ENCODE results near the gene NAP1L4. TPM values are rescaled to one million over a fixed set of nuclear protein-coding genes. Genes with fewer than 3 reads are reported as not detected.

NAP1L4 gene
- total and polyA plus RNA-seq, 9 donors, result 54.4 to 136 (median 102) TPM

DNA sequence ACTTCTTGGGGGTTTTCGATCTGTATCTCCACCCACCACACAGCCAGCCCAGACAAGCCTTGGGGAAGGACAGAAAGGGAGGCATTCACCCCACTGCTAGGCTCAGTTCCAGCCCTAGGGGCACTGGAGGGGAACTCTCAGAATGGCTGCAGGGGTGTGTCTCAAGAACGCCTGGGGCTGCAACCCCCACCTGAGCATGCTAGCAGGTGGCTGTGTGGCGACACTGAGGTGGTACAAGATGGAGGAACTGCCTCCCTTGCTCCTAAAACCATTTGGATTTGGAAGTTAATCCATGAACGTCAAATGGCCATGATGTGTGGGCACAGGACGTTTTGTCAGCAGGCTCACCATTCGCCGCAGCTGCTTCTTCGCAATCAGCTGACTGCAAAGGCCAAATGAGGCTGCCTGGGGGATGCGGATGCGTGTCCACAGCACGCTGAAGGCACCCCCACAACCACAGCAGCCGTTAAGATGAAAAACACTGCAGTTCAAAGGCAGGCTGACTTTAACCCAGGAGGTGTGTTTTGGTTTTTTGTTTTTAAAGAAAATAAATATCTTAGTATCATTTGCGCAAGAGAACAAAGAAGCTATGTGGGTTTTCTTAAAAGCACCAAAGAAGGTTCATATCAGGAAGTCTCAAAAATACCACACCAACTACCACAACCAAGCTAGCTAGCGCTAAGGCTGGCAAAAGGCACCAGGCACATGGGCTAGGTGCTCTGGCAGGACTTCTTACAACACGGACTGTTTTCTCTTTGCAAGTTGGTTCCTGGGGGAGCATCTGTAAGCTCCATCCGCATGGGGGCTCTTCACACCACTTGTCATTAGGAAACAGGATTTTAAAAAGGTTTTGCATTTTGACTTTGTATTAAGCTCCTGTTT, 22.2 kb upstream of the NAP1L4 start:
- intact Hi-C loops (cut with DNase I), result no loop called here
- 53 to 75% (median 69%) methylated on average over 16 of the region's 16 CpGs for WGBS, 3 donors
- H3K9me3 ChIP-seq, result no peaks in the 10 kb centered on the region
- H3K27ac ChIP-seq, result no peak overlapping the region
- H3K36me3 ChIP-seq, result no peaks in the 10 kb centered on the region
- H3K4me3 ChIP-seq, result no peak overlapping the region
- no peaks in the 10 kb centered on the region for H3K4me1 ChIP-seq (ENCODE audit: insufficient read depth)
- DNase-seq, result no peak
- no peaks in the 10 kb centered on the region for H3K27me3 ChIP-seq
- TF ChIP-seq, protein P1, sequence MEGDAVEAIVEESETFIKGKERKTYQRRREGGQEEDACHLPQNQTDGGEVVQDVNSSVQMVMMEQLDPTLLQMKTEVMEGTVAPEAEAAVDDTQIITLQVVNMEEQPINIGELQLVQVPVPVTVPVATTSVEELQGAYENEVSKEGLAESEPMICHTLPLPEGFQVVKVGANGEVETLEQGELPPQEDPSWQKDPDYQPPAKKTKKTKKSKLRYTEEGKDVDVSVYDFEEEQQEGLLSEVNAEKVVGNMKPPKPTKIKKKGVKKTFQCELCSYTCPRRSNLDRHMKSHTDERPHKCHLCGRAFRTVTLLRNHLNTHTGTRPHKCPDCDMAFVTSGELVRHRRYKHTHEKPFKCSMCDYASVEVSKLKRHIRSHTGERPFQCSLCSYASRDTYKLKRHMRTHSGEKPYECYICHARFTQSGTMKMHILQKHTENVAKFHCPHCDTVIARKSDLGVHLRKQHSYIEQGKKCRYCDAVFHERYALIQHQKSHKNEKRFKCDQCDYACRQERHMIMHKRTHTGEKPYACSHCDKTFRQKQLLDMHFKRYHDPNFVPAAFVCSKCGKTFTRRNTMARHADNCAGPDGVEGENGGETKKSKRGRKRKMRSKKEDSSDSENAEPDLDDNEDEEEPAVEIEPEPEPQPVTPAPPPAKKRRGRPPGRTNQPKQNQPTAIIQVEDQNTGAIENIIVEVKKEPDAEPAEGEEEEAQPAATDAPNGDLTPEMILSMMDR (IDR thresholded peaks at IDR 0.05), result no peak
- no peak for TF ChIP-seq EP300 (IDR thresholded peaks at IDR 0.05)
- no peak for TF ChIP-seq POLR2A (IDR thresholded peaks at IDR 0.05)

DNA sequence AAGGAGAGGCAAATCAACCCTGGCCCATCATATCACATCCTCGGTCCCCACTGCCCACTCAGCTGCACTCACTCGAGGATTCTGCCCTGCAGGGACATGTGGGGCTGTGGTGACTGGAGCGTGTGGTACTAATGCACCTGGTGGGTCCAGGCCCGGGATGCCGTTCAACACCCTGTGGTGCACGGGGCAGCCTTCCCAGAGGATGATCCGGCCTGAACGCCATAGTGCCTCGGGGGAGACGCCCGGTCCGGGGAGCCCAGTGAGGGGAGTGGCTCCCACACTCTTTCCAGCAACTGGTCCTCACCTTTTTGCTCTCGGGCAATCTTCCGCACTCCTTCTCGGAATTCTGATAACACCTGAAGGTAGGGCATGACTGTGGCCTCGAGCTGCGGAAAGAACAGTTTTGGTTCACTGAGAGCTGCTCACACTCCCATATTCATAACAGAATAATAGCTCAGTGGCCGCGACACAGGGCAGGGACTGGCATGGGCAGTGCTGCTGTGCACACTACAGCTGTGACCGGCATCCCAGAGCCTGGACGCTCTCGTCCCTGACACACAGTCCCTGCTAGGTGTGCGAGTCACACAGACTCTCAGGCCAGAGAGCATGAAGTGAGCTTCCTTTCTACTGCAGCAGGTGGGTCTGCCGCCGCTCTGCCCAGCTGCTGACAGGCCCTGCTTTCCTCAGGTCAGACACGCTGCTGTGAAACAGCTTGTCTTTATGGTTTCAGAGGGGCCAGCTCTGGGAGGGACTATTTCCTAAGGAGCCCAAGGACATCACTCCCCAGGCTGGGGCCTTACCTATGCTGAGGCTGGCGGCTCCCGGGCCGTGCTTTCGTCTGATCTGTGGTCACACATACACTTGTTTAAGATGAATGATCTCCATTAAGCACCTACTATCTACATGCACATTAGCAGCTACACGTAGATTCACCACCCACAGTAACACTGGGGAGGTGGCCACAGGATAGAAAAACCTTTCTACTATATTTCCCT, 20.1 kb upstream of the NAP1L4 start:
- peak in 1 of 5 donors; percentile 24 for DNase-seq
- no peaks in the 10 kb centered on the region for H3K9me3 ChIP-seq

DNA sequence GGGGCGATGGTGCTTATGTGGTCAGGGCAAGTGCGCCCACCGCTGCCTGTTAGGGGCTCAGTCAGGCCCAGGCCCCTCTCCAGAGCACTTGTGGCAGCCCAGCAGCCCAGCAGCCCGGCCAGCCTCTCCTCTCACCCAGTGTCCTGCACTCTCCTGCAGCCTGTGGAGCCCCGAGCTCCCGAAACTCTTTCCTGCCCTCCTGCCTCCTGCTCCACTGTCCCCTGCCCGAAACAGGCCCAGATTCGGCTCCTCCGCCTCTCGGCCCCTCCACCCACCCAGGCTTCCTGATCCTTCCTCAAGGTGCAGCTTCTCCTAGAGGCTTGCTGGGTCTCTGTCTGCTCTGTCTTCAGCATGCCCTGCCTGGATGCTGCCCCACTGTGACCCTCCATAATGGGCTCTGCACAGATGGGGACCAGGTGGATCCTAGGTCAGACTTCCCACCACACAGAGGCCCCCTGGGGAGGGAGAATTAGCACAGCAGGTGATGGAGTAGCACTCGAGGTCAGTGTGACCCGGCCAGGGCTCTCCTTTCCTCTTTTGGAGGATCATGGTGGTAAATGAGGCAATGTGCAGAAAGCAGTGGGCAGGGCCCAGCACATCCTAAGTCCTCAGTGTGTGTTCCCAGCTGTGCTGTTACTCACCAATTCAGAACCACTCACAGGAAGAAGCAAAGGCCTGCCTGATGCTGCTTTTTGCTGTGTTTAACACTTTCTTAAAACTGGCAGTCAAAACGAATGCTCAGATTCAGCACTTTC, 18.6 kb upstream of the NAP1L4 start:
- H3K9me3 ChIP-seq, result no peaks in the 10 kb centered on the region
- no peak overlapping the region for H3K27ac ChIP-seq
- H3K4me3 ChIP-seq, result no peak overlapping the region
- no peak for TF ChIP-seq POLR2A (IDR thresholded peaks at IDR 0.05)
- TF ChIP-seq, protein P1 (IDR thresholded peaks at IDR 0.05), result no peak
- no peak for TF ChIP-seq EP300 (IDR thresholded peaks at IDR 0.05)
- 73 to 80% (median 77%) methylated on average over 13 of the region's 13 CpGs for WGBS, 3 donors
- H3K4me1 ChIP-seq (ENCODE audit: insufficient read depth), result no peaks in the 10 kb centered on the region
- H3K27me3 ChIP-seq, result no peaks in the 10 kb centered on the region
- peak in 1 of 5 donors; percentile 31 for DNase-seq
- H3K36me3 ChIP-seq, result no peaks in the 10 kb centered on the region
- intact Hi-C loops (cut with DNase I), result no loop called here

More for the DNA sequence above, 20.1 kb upstream of the NAP1L4 start:
- WGBS, 3 donors, result 87 to 88% (median 88%) methylated on average over 31 of the region's 31 CpGs
- Histone ChIP-seq H3K4me3 (no peak overlapping the region), H3K27ac (no peak overlapping the region), H3K36me3 (no peaks in the 10 kb centered on the region), H3K4me1 (ENCODE audit: insufficient read depth) (no peaks in the 10 kb centered on the region), H3K27me3 (no peaks in the 10 kb centered on the region)
- no peak for TF ChIP-seq EP300 (IDR thresholded peaks at IDR 0.05)
- TF ChIP-seq POLR2A (IDR thresholded peaks at IDR 0.05), result no peak
- TF ChIP-seq, protein P1 (IDR thresholded peaks at IDR 0.05), result no peak
- intact Hi-C loops (cut with DNase I), result no loop called here

DNA sequence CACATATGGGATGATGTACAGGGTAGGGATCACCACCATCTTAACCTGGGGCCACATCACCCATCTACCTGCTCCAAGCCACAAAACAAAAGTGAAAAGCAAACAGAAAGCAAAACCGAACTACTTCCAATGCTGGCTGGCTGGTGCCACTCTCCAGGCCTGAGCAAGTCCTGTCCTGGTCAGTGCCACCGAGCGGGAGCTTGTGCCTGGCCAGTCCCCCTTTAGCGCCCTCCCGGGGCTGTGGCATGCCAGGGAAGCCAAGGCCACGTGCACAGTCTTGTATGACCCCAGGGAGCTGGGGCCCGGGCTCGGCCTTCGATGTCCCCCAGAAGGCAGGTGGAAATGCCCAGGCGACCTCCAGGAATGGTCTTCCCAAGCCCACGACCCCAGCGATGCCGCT, 17.9 kb upstream of the NAP1L4 start:
- Histone ChIP-seq H3K27ac (no peak overlapping the region), H3K27me3 (no peaks in the 10 kb centered on the region), H3K9me3 (no peaks in the 10 kb centered on the region), H3K4me3 (no peak overlapping the region), H3K4me1 (ENCODE audit: insufficient read depth) (no peaks in the 10 kb centered on the region), H3K36me3 (no peaks in the 10 kb centered on the region)
- no peak for DNase-seq
- 88 to 91% (median 89%) methylated on average over 13 of the region's 13 CpGs for WGBS, 3 donors
- TF ChIP-seq POLR2A (IDR thresholded peaks at IDR 0.05) (no peak), EP300 (IDR thresholded peaks at IDR 0.05) (no peak)
- TF ChIP-seq, protein P1 (IDR thresholded peaks at IDR 0.05), result no peak
- intact Hi-C loops (cut with DNase I), result no loop called here
